K562 (cell line): ENCODE results near the gene EVI5. TPM values are rescaled to one million over a fixed set of nuclear protein-coding genes. Genes with fewer than 3 reads are reported as not detected.

Source experiments
- BRCA1 ChIP-seq, 2 experiments: fragments of 450-650 bp in 1 of 2; sonication (generic) in 1 of 2; formaldehyde crosslinking in 1 of 2; IDR thresholded peaks; 2 replicates each; pipeline versions ENCODE4 v1.5.0 to v1.6.1; 2017 to 2020; ENCODE audit warnings: mild to moderate bottlenecking in 1 of 2, missing genetic modification reagents in 1 of 2
- CHCHD3 ChIP-seq: fragments of 250-450 bp; sonication (Bioruptor Pico); IDR thresholded peaks from 2 replicates; pipeline ENCODE4 v2.1.2; 2022; ENCODE audit warnings: mild to moderate bottlenecking
- DMBX1 ChIP-seq: fragments of 250-450 bp; sonication (Bioruptor Pico); IDR thresholded peaks from 2 replicates; pipeline ENCODE4 v1.8.0; 2022; ENCODE audit warnings: inconsistent platforms, mild to moderate bottlenecking, moderate library complexity, borderline replicate concordance
- ESRRB ChIP-seq: fragments of 250-450 bp; sonication (Bioruptor Pico); IDR thresholded peaks from 2 replicates; pipeline ENCODE4 v1.5.0; 2020; ENCODE audit warnings: mild to moderate bottlenecking, moderate library complexity, borderline replicate concordance
- GABPA ChIP-seq: fragments of 200-800 bp; sonication (Bioruptor generic); conservative IDR thresholded peaks from 2 replicates; pipeline ENCODE4 v1.6.1; 2016; ENCODE audit warnings: low read depth, missing genetic modification characterization, missing compliant biosample characterization
- GTF2E2 ChIP-seq: fragments of 200-800 bp; sonication (Bioruptor generic); IDR thresholded peaks from 2 replicates; pipeline ENCODE4 v1.6.1; 2016; ENCODE audit warnings: missing genetic modification characterization, missing compliant biosample characterization
- SAFB2 ChIP-seq: fragments of 200-400 bp; formaldehyde crosslinking; IDR thresholded peaks from 2 replicates; pipeline ENCODE4 v1.6.1; 2018; ENCODE audit warnings: borderline replicate concordance, low read length, low read depth, moderate library complexity; ENCODE audit not compliant: severe bottlenecking
- SAP30 ChIP-seq: fragments of 200-600 bp; sonication (generic); IDR thresholded peaks from 2 replicates; pipeline ENCODE4 v1.6.1; 2012; ENCODE audit warnings: borderline replicate concordance, low read depth, mild to moderate bottlenecking, moderate library complexity, low read length, control low read depth, inconsistent platforms; ENCODE audit not compliant: insufficient read depth, poor library complexity, severe bottlenecking
- STAT5A ChIP-seq: IDR thresholded peaks from 2 replicates; pipeline ENCODE4 v1.6.1; 2012; ENCODE audit warnings: low read length, inconsistent platforms, borderline replicate concordance
- ZNF143 ChIP-seq: sonication (generic); formaldehyde crosslinking; IDR thresholded peaks from 2 replicates; pipeline ENCODE4 v1.9.0; 2022; ENCODE audit warnings: mild to moderate bottlenecking, missing genetic modification reagents
- ZNF282 ChIP-seq: sonication (generic); formaldehyde crosslinking; IDR thresholded peaks from 2 replicates; pipeline ENCODE4 v1.8.1; 2023; ENCODE audit warnings: missing genetic modification reagents
- ZNF318 ChIP-seq, 2 experiments: fragments of 450-650 bp; IDR thresholded peaks; 2 replicates each; pipeline ENCODE4 v1.6.1; 2016; ENCODE audit warnings: mild to moderate bottlenecking in 2 of 2, borderline replicate concordance in 1 of 2, low read depth in 1 of 2, moderate library complexity in 1 of 2
- ZNF347 ChIP-seq: fragments of 450-650 bp; formaldehyde crosslinking; IDR thresholded peaks from 2 replicates; pipeline ENCODE4 v1.4.0; 2020; ENCODE audit warnings: low read depth, mild to moderate bottlenecking, moderate library complexity
- polyA plus RNA-seq, 8 experiments: library from polyadenylated mRNA; depleted of rRNA in 4 of 8; stranded (reverse) in 5 of 8; unstranded in 3 of 8; fragments of >200 nt; fragmentation: Nextera tagmentation in 2 of 8; fragmentation: Illumina TruSeq in 1 of 8; extraction: Ambion mirVana in 2 of 8; extraction: Trizol in 1 of 8; gene quantifications; 2 replicates each; pipeline versions ENCODE4 v1.2.1 to v1.2.3, GENCODE V29; 2011 to 2014; ENCODE audit warnings: inconsistent platforms in 1 of 8, missing spikeins in 1 of 8
- total RNA-seq, 7 experiments: library from RNA; depleted of rRNA in 6 of 7; stranded (reverse); fragments of >200 nt in 6 of 7; fragmentation: Illumina TruSeq in 2 of 7; extraction: Trizol in 2 of 7; gene quantifications; 2 replicates each; pipeline versions ENCODE4 v1.2.1 to v1.2.3, GENCODE V29; 2011 to 2021; ENCODE audit warnings: low replicate concordance in 1 of 7
- TF ChIP-seq, protein P1 (sequence below): fragments of 150-350 bp; IDR thresholded peaks from 2 replicates; pipeline ENCODE4 v1.6.1; 2014; ENCODE audit warnings: low read depth, mild to moderate bottlenecking, low read length, borderline replicate concordance

EVI5 gene
- total and polyA plus RNA-seq, 9 of the 15 experiments (the other 6 are each of a cell fraction or from before 2014, with no cell fraction given) = 1.7 to 50.1 (median 13.7) TPM

- TF ChIP-seq ZNF282 = no peak
- no peak for TF ChIP-seq GABPA (tag)
- no peak for TF ChIP-seq SAFB2
- TF ChIP-seq ZNF318 (IDR thresholded peaks at IDR 0.05; ENCODE audit: borderline replicate concordance in 1 of 2, low read depth in 1 of 2) = peak in 1 of 2 experiments; percentile 99; a peak in 2 of 4 replicates
- no peak for TF ChIP-seq ZNF347 (CRISPR knock-in tag)
- TF ChIP-seq SAP30 = peak; percentile 89
- peak; percentile 92 for TF ChIP-seq GTF2E2
- TF ChIP-seq BRCA1 (IDR thresholded peaks at IDR 0.05) = no peak
- TF ChIP-seq BRCA1 (CRISPR knock-in tag; IDR thresholded peaks at IDR 0.05) = no peak
- TF ChIP-seq DMBX1 (CRISPR knock-in tag) = peak; percentile 67
- no peak; the same call in 1 of the 2 replicates for TF ChIP-seq ZNF143 (CRISPR knock-in tag)
- no peak for TF ChIP-seq ESRRB (CRISPR knock-in tag)
- TF ChIP-seq, protein P1, sequence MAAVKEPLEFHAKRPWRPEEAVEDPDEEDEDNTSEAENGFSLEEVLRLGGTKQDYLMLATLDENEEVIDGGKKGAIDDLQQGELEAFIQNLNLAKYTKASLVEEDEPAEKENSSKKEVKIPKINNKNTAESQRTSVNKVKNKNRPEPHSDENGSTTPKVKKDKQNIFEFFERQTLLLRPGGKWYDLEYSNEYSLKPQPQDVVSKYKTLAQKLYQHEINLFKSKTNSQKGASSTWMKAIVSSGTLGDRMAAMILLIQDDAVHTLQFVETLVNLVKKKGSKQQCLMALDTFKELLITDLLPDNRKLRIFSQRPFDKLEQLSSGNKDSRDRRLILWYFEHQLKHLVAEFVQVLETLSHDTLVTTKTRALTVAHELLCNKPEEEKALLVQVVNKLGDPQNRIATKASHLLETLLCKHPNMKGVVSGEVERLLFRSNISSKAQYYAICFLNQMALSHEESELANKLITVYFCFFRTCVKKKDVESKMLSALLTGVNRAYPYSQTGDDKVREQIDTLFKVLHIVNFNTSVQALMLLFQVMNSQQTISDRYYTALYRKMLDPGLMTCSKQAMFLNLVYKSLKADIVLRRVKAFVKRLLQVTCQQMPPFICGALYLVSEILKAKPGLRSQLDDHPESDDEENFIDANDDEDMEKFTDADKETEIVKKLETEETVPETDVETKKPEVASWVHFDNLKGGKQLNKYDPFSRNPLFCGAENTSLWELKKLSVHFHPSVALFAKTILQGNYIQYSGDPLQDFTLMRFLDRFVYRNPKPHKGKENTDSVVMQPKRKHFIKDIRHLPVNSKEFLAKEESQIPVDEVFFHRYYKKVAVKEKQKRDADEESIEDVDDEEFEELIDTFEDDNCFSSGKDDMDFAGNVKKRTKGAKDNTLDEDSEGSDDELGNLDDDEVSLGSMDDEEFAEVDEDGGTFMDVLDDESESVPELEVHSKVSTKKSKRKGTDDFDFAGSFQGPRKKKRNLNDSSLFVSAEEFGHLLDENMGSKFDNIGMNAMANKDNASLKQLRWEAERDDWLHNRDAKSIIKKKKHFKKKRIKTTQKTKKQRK = no peak
- TF ChIP-seq STAT5A = peak; percentile 46; the same call in 1 of the 2 replicates
- TF ChIP-seq CHCHD3 = no peak
These were observed 47.0 kb upstream of the EVI5 start, which contains the start of gene RPL5 (continued) for GRCh38 chr1:92831762-92832536.
